CD14-positive monocyte (primary cell): ENCODE data around the gene CLIC3. TPM values are rescaled to one million over a fixed set of nuclear protein-coding genes. Genes with fewer than 3 reads are reported as not detected.

Experiments
- DNase-seq, 3 donors: peaks; one replicate each; pipeline ENCODE4 v3.0.0-alpha.2; 2011 to 2022
- H2AFZ ChIP-seq: 2 replicates; pipeline ENCODE4 v1.6.0; 2012; ENCODE audit warnings: mild to moderate bottlenecking, low read depth, low read length, inconsistent platforms; ENCODE audit not compliant: insufficient read depth, poor library complexity, severe bottlenecking
- H3K27ac ChIP-seq, 2 donors: 1 replicate in 1 of 2; 2 replicates in 1 of 2; pipeline ENCODE4 v1.5.1; 2012 to 2013; ENCODE audit warnings: low read length in 2 of 2, control low read depth in 1 of 2, inconsistent platforms in 1 of 2, low read depth in 1 of 2, mild to moderate bottlenecking in 1 of 2
- H3K27me3 ChIP-seq, 2 donors: one replicate each; pipeline versions ENCODE4 v1.6.0 to v1.6.1; 2011 to 2013; ENCODE audit warnings: low read length in 2 of 2; ENCODE audit not compliant: control insufficient read depth in 2 of 2, insufficient read depth in 2 of 2
- H3K36me3 ChIP-seq, 2 donors: replicated peaks in 1 of 2; 1 replicate in 1 of 2; 2 replicates in 1 of 2; pipeline versions ENCODE4 v1.5.1 to v1.6.1; 2012 to 2013; ENCODE audit warnings: low read length in 2 of 2, control low read depth in 1 of 2, inconsistent platforms in 1 of 2, mild to moderate bottlenecking in 1 of 2; ENCODE audit not compliant: insufficient read depth in 2 of 2, control insufficient read depth in 1 of 2
- H3K4me1 ChIP-seq, 2 donors: 1 replicate in 1 of 2; 2 replicates in 1 of 2; pipeline versions ENCODE4 v1.5.1 to v1.6.1; 2012 to 2013; ENCODE audit warnings: low read length in 2 of 2, control low read depth in 1 of 2, inconsistent platforms in 1 of 2, mild to moderate bottlenecking in 1 of 2, moderate library complexity in 1 of 2; ENCODE audit not compliant: insufficient read depth in 2 of 2, control insufficient read depth in 1 of 2
- H3K4me2 ChIP-seq: replicated peaks from 2 replicates; pipeline ENCODE3; 2012; ENCODE audit warnings: low read length, moderate library complexity, mild to moderate bottlenecking; ENCODE audit not compliant: poor library complexity, severe bottlenecking; ENCODE audit errors: extremely low read depth
- H3K4me3 ChIP-seq, 3 experiments: fragments of 200-600 bp in 1 of 3; sonication (generic) in 1 of 3; replicated peaks in 1 of 3; 1 replicate in 2 of 3; 2 replicates in 1 of 3; pipeline ENCODE4 v1.5.1; 2011 to 2013; ENCODE audit warnings: low read length in 3 of 3, mild to moderate bottlenecking in 3 of 3, control low read depth in 2 of 3, low read depth in 2 of 3, inconsistent platforms in 1 of 3, moderate library complexity in 1 of 3
- H3K79me2 ChIP-seq: 2 replicates; pipeline ENCODE4 v1.6.0; 2012; ENCODE audit warnings: mild to moderate bottlenecking, control low read depth, inconsistent platforms, low read length, moderate library complexity; ENCODE audit not compliant: insufficient read depth
- H3K9ac ChIP-seq: 2 replicates; pipeline ENCODE4 v1.6.0; 2017; ENCODE audit warnings: low read length, mild to moderate bottlenecking; ENCODE audit not compliant: insufficient read depth, poor library complexity, severe bottlenecking
- H3K9me3 ChIP-seq, 2 donors: replicated peaks in 1 of 2; 1 replicate in 1 of 2; 2 replicates in 1 of 2; pipeline versions ENCODE4 v1.5.1 to v1.6.1; 2012 to 2013; ENCODE audit warnings: low read length in 2 of 2, control low read depth in 1 of 2; ENCODE audit not compliant: control insufficient read depth in 1 of 2, insufficient read depth in 1 of 2
- H4K20me1 ChIP-seq: 2 replicates; pipeline ENCODE4 v1.6.0; 2012; ENCODE audit warnings: mild to moderate bottlenecking, low read length, control low read depth, moderate library complexity; ENCODE audit not compliant: insufficient read depth
- H3K27ac Mint-ChIP-seq, 7 donors: one replicate each; pipeline ENCODE4 v1.8.0; 2020; ENCODE audit warnings: mild to moderate bottlenecking in 7 of 7, mixed read lengths in 7 of 7, moderate library complexity in 6 of 7, inconsistent platforms in 2 of 7
- H3K27me3 Mint-ChIP-seq, 3 donors: one replicate each; pipeline ENCODE4 v1.8.0; 2021 to 2022; ENCODE audit warnings: low read depth in 3 of 3, mild to moderate bottlenecking in 3 of 3, mixed read lengths in 3 of 3, moderate library complexity in 3 of 3, inconsistent platforms in 1 of 3
- H3K36me3 Mint-ChIP-seq, 2 donors: one replicate each; pipeline ENCODE4 v1.8.0; 2020; ENCODE audit warnings: mixed read lengths in 2 of 2, inconsistent platforms in 1 of 2, mild to moderate bottlenecking in 1 of 2
- H3K4me1 Mint-ChIP-seq: one replicate; pipeline ENCODE4 v1.8.0; 2020; ENCODE audit warnings: mild to moderate bottlenecking, mixed read lengths
- H3K4me3 Mint-ChIP-seq, 2 donors: one replicate each; pipeline ENCODE4 v1.8.0; 2020; ENCODE audit warnings: mild to moderate bottlenecking in 2 of 2, mixed read lengths in 2 of 2, moderate library complexity in 1 of 2
- H3K9me3 Mint-ChIP-seq, 7 donors: one replicate each; pipeline ENCODE4 v1.8.0; 2020 to 2022; ENCODE audit warnings: mixed read lengths in 7 of 7, mild to moderate bottlenecking in 6 of 7, moderate library complexity in 6 of 7, inconsistent platforms in 2 of 7
- CTCF ChIP-seq: fragments of 200-600 bp; IDR thresholded peaks from one replicate; pipeline ENCODE4 v1.8.0; 2022; ENCODE audit warnings: antibody characterized with exemption, mild to moderate bottlenecking
- WGBS: methylation state at CpG from one replicate; pipeline ENCODE4 v1.1.5; 2013; ENCODE audit warnings: missing lambda C conversion rate; ENCODE audit not compliant: insufficient coverage; 5-methylcytosine and 5-hydroxymethylcytosine counted together
- intact Hi-C, 2 donors: fragments of 100-400 bp; cut with micrococcal nuclease; formaldehyde crosslinking; loops; one replicate each; pipeline versions ENCODE4 v1.15.0 to v1.15.1; 2023
- polyA plus RNA-seq, 3 donors: library from polyadenylated mRNA; depleted of rRNA in 1 of 3; unstranded in 2 of 3; stranded (reverse) in 1 of 3; fragments of 300-500 nt in 2 of 3; fragments of >200 nt in 1 of 3; fragmentation: Illumina TruSeq in 2 of 3; gene quantifications; 1 replicate in 2 of 3; 2 replicates in 1 of 3; pipeline ENCODE4 v1.2.3, GENCODE V29; 2012 to 2021

Gene CLIC3
- polyA plus RNA-seq, 3 donors, result 0.29 to 0.51 TPM; not detected in 1

GRCh38 chr9:136950656-136951276 lies 45.6 kb downstream of the CLIC3 start:
- no peaks in the 10 kb centered on the region for H3K9me3 ChIP-seq
- peak overlapping the region; percentile 100 for H2AFZ ChIP-seq
- no peaks in the 10 kb centered on the region for H4K20me1 ChIP-seq
- H3K4me3 ChIP-seq, result peak overlapping the region in 2 of 3 experiments; percentile 75 to 83
- Mint-ChIP-seq H3K27me3 (peaks cover 0 to 8% (median 0%) of the 10 kb centered on the region in 3 donors), H3K4me3 (peak overlapping the region; percentile 79 to 90), H3K27ac (no peak overlapping the region), H3K4me1 (peaks cover 9% of the 10 kb centered on the region), H3K36me3 (no peaks in the 10 kb centered on the region), H3K9me3 (no peaks in the 10 kb centered on the region)
- no peaks in the 10 kb centered on the region for H3K79me2 ChIP-seq
- peak overlapping the region; percentile 85 for H3K4me2 ChIP-seq
- no peaks in the 10 kb centered on the region for H3K36me3 ChIP-seq
- TF ChIP-seq CTCF, result no peak
- 62% methylated on average over 6 of the region's 9 CpGs for WGBS
- peak overlapping the region; percentile 76 for H3K9ac ChIP-seq
- no peak for DNase-seq
- intact Hi-C loops, result loop anchor here in 1 of 2 donors (5.0 kb wide), 1 partner anchor 103 kb away; the partner anchor contains the start of gene PHPT1
- peak overlapping the region in 1 of 2 donors; percentile 84 for H3K27ac ChIP-seq
- peaks cover 13 to 20% of the 10 kb centered on the region in 2 donors for H3K4me1 ChIP-seq
- no peaks in the 10 kb centered on the region for H3K27me3 ChIP-seq

- Histone ChIP-seq H3K79me2 (no peaks in the 10 kb centered on the region), H3K36me3 (no peaks in the 10 kb centered on the region), H3K4me2 (peak overlapping the region; percentile 85), H3K9ac (peak overlapping the region; percentile 76), H3K4me1 (peaks cover 13 to 22% of the 10 kb centered on the region in 2 donors), H3K9me3 (no peaks in the 10 kb centered on the region), H3K4me3 (peak overlapping the region; percentile 41 to 83 (median 75)), H3K27ac (peak overlapping the region in 1 of 2 donors; percentile 84), H4K20me1 (no peaks in the 10 kb centered on the region), H2AFZ (peak overlapping the region; percentile 100), H3K27me3 (no peaks in the 10 kb centered on the region)
- Mint-ChIP-seq H3K4me3 (peak overlapping the region; percentile 80 to 90), H3K4me1 (peaks cover 9% of the 10 kb centered on the region), H3K27ac (peak overlapping the region in 5 of 7 donors; percentile 59 to 80 (median 74)), H3K9me3 (no peaks in the 10 kb centered on the region), H3K27me3 (peaks cover 0 to 5% (median 3%) of the 10 kb centered on the region in 3 donors), H3K36me3 (no peaks in the 10 kb centered on the region)
- DNase-seq, result peak; percentile 83 to 88 (median 86)
- 2% methylated on average over 56 of the region's 63 CpGs for WGBS
- no peak for TF ChIP-seq CTCF
- intact Hi-C loops, result loop anchor here (5.0 to 10.0 kb wide), 4 partner anchors 85 to 145 kb away; partner anchors contain the start of genes PHPT1 (in 2 of the 2), AJM1 (in 1 of the 2), FUT7 (in 1 of the 2) and RABL6 (in 1 of the 2)
These were observed 46.3 kb downstream of the CLIC3 start for GRCh38 chr9:136949817-136950655.
